Measurements from ENCODE around the gene TUBB8.
"Not testable (repeated sequence)": the region's sequence is repeated elsewhere in the genome, so short reads cannot be mapped to it uniquely, and the experiment has no call there.

Gene TUBB8

GRCh38 chr10:13315-13635 lies 35.8 kb downstream of the TUBB8 start:
- not testable (repeated sequence) for DNase-seq

- not testable (repeated sequence) for DNase-seq
Measured at GRCh38 chr10:12444-13314, 36.4 kb downstream of the TUBB8 start.

- peak; percentile 6 for DNase-seq
Measured at GRCh38 chr10:11260-11659, 37.8 kb downstream of the TUBB8 start.

- DNase-seq = not testable (repeated sequence)
Measured at GRCh38 chr10:10261-10971, 38.7 kb downstream of the TUBB8 start.

Data from T-helper 9 cell (primary cell).